ENCODE results near the gene PLA2G4D.

PLA2G4D gene

DNA sequence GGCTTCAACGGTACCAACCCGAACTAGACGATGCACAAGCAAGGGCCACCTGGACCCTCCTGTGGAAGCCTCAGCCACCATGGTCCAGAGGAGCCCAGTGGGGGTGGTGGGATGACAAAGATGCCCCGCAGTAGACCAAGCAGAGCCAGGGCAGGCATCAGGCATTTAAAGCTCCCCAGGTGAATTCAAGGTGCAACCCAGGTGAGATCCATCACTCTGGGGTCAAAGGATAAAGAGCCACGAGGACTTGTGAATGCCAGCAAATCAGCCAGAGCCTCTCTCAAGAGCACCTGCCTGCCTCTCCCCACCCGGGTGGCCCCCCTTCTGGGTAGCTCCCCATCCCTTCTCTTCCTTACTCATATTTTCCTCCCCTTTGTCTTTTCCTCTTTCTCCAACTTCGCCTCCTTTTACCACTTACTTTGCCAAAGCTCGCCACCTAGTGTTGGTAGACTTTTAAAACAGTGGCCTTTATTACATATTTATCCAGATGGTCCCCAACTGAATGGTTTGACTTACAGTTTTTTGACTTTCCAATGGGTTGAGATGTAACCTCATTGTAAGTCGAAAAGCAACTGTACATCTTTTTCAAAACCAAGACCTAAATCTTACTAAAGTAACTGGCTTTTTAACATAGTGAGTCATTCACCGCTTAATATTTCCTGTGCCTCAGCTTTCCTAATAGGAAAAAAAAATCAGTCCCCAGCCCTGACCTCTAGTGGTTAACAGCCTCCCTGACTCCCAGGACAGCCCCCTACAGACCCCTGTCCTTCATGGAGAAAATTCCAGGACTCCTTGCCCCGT is 43.3 kb upstream of the PLA2G4D start:
- Histone ChIP-seq H2AFZ (no peak overlapping the region), H3K79me2 (no peaks in the 10 kb centered on the region), H3K4me2 (ENCODE audit: low read length) (no peak overlapping the region), H3K4me1 (no peaks in the 10 kb centered on the region), H3K9me3 (ENCODE audit: control insufficient read depth, low read length) (no peaks in the 10 kb centered on the region), H3K27me3 (ENCODE audit: control insufficient read depth, insufficient read depth, low read length) (no peaks in the 10 kb centered on the region), H3K4me3 (ENCODE audit: low read depth, low read length) (no peak overlapping the region), H3K36me3 (ENCODE audit: control insufficient read depth, insufficient read depth, low read length) (no peaks in the 10 kb centered on the region), H3K27ac (no peak overlapping the region), H3K9ac (no peak overlapping the region)
- TF ChIP-seq, protein P1, sequence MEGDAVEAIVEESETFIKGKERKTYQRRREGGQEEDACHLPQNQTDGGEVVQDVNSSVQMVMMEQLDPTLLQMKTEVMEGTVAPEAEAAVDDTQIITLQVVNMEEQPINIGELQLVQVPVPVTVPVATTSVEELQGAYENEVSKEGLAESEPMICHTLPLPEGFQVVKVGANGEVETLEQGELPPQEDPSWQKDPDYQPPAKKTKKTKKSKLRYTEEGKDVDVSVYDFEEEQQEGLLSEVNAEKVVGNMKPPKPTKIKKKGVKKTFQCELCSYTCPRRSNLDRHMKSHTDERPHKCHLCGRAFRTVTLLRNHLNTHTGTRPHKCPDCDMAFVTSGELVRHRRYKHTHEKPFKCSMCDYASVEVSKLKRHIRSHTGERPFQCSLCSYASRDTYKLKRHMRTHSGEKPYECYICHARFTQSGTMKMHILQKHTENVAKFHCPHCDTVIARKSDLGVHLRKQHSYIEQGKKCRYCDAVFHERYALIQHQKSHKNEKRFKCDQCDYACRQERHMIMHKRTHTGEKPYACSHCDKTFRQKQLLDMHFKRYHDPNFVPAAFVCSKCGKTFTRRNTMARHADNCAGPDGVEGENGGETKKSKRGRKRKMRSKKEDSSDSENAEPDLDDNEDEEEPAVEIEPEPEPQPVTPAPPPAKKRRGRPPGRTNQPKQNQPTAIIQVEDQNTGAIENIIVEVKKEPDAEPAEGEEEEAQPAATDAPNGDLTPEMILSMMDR (IDR thresholded peaks at IDR 0.05) = peak; percentile 43

DNA sequence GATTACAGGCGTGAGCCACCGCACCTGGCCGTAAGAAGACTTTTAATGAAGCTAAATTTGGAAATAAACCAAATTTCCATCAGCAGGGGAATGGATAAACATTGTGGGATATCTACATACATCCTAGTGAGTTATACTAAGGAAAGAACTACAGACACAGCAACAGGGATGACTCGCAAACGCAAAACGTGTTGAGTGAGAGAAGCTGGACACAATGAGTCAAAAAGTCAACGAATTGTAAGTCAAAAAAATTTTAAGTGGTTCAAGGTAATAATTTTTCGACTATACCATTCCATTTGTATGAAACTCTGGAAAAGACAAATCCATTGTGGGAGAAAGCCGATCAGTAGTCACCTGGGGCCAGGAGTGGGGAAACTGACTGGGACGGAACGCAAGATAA is 42.2 kb upstream of the PLA2G4D start:
- Histone ChIP-seq H3K27ac (no peak overlapping the region), H3K9me3 (ENCODE audit: control insufficient read depth, low read length) (no peaks in the 10 kb centered on the region), H3K4me1 (no peaks in the 10 kb centered on the region), H3K4me3 (ENCODE audit: low read depth, low read length) (no peak overlapping the region), H3K9ac (no peak overlapping the region), H3K36me3 (ENCODE audit: control insufficient read depth, insufficient read depth, low read length) (no peaks in the 10 kb centered on the region), H3K27me3 (ENCODE audit: control insufficient read depth, insufficient read depth, low read length) (no peaks in the 10 kb centered on the region), H3K4me2 (ENCODE audit: low read length) (no peak overlapping the region), H2AFZ (no peak overlapping the region), H3K79me2 (no peaks in the 10 kb centered on the region)
- TF ChIP-seq, protein P1 (IDR thresholded peaks at IDR 0.05) = no peak

GRCh38 chr15:42135351-42135750 is 41.0 kb upstream of the PLA2G4D start:
- Histone ChIP-seq H3K9me3 (ENCODE audit: control insufficient read depth, low read length) (no peaks in the 10 kb centered on the region), H3K9ac (no peak overlapping the region), H3K27me3 (ENCODE audit: control insufficient read depth, insufficient read depth, low read length) (no peaks in the 10 kb centered on the region), H3K27ac (no peak overlapping the region), H2AFZ (no peak overlapping the region), H3K4me3 (ENCODE audit: low read depth, low read length) (no peak overlapping the region), H3K4me2 (ENCODE audit: low read length) (no peak overlapping the region), H3K36me3 (ENCODE audit: control insufficient read depth, insufficient read depth, low read length) (no peaks in the 10 kb centered on the region), H3K4me1 (no peaks in the 10 kb centered on the region), H3K79me2 (no peaks in the 10 kb centered on the region)
- TF ChIP-seq, protein P1 (IDR thresholded peaks at IDR 0.05) = no peak

DNA sequence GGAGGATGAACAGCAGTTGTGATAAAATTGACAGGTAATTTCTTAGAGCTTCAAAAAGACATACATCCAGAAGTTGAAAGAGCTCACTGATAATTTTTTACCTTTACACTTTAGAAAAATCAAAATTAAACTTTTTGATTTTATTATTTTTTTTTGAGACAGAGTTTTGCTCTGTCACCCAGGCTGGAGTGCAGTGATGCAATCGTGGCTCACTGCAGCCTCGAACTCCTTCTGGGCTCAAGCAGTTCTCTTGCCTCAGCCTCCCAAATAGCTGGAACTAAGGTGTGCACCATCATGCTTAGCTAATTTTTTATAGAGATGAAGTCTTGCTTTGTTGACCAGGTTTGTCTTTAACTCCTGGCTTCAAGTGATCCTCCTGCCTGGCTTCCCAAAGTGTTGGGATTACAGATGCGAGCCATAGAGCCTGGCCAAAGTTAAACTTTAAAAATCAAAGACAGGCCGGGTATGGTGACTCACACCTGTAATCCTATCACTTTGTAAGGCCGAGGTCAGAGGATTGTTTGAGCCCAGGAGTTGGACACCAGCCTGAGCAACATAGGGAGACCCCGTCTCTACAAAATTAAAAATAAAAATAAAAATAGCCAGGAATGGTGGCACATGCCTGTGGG is 40.4 kb upstream of the PLA2G4D start:
- Histone ChIP-seq H2AFZ (no peak overlapping the region), H3K36me3 (ENCODE audit: control insufficient read depth, insufficient read depth, low read length) (no peaks in the 10 kb centered on the region), H3K4me1 (no peaks in the 10 kb centered on the region), H3K9ac (no peak overlapping the region), H3K4me3 (ENCODE audit: low read depth, low read length) (no peak overlapping the region), H3K79me2 (no peaks in the 10 kb centered on the region), H3K27ac (no peak overlapping the region), H3K9me3 (ENCODE audit: control insufficient read depth, low read length) (no peaks in the 10 kb centered on the region), H3K4me2 (ENCODE audit: low read length) (no peak overlapping the region), H3K27me3 (ENCODE audit: control insufficient read depth, insufficient read depth, low read length) (no peaks in the 10 kb centered on the region)
- TF ChIP-seq, protein P1 (IDR thresholded peaks at IDR 0.05) = no peak

Measured in parathyroid adenoma (tissue), 2 donors.